HepG2 (cell line): ENCODE data around the gene OSGIN1. TPM values are rescaled to one million over a fixed set of nuclear protein-coding genes. Genes with fewer than 3 reads are reported as not detected.

Experiments used
- ADNP ChIP-seq: sonication (generic); formaldehyde crosslinking; IDR thresholded peaks from 2 replicates; pipeline ENCODE4 v1.4.0; 2020; ENCODE audit warnings: missing genetic modification reagents
- AKAP8 ChIP-seq: sonication (generic); formaldehyde crosslinking; IDR thresholded peaks from 2 replicates; pipeline ENCODE4 v1.5.1; 2020; ENCODE audit warnings: mild to moderate bottlenecking, missing genetic modification reagents
- ARID2 ChIP-seq: sonication (generic); formaldehyde crosslinking; IDR thresholded peaks from 2 replicates; pipeline ENCODE4 v1.8.1; 2022; ENCODE audit warnings: mild to moderate bottlenecking, missing genetic modification reagents, borderline replicate concordance
- ATF5 ChIP-seq: sonication (generic); formaldehyde crosslinking; IDR thresholded peaks from 2 replicates; pipeline ENCODE4 v1.4.0; 2020; ENCODE audit warnings: mild to moderate bottlenecking, low read depth, missing genetic modification reagents
- ATRX ChIP-seq: sonication (generic); formaldehyde crosslinking; IDR thresholded peaks from 2 replicates; pipeline ENCODE4 v1.4.0; 2020; ENCODE audit warnings: missing genetic modification reagents, borderline replicate concordance
- BRD4 ChIP-seq: sonication (generic); formaldehyde crosslinking; IDR thresholded peaks from 2 replicates; pipeline ENCODE4 v1.4.0; 2020; ENCODE audit warnings: missing genetic modification reagents
- HCFC1 ChIP-seq: fragments of 150-350 bp; IDR thresholded peaks from 2 replicates; pipeline ENCODE4 v1.6.1; 2014; ENCODE audit warnings: low read depth, low read length
- HDAC1 ChIP-seq: sonication (generic); formaldehyde crosslinking; IDR thresholded peaks from 2 replicates; pipeline ENCODE4 v1.5.1; 2020; ENCODE audit warnings: mild to moderate bottlenecking, missing genetic modification reagents
- HNRNPLL ChIP-seq: fragments of 200-400 bp; formaldehyde crosslinking; IDR thresholded peaks from 2 replicates; pipeline ENCODE4 v1.6.1; 2017; ENCODE audit warnings: mild to moderate bottlenecking, low read depth, low read length; ENCODE audit not compliant: poor library complexity, severe bottlenecking
- SALL1 ChIP-seq: sonication (generic); formaldehyde crosslinking; IDR thresholded peaks from 2 replicates; pipeline ENCODE4 v1.8.0; 2022; ENCODE audit warnings: mild to moderate bottlenecking, missing genetic modification reagents
- TCF12 ChIP-seq, 2 experiments: fragments of 450-650 bp in 1 of 2; sonication (generic) in 1 of 2; formaldehyde crosslinking in 1 of 2; IDR thresholded peaks; 2 replicates each; pipeline versions ENCODE4 v1.6.1 to v1.8.0; 2017 to 2022; ENCODE audit warnings: antibody characterized with exemption in 1 of 2, mild to moderate bottlenecking in 1 of 2, missing genetic modification reagents in 1 of 2, moderate library complexity in 1 of 2
- ZNF180 ChIP-seq: sonication (generic); formaldehyde crosslinking; IDR thresholded peaks from 2 replicates; pipeline ENCODE4 v1.4.0; 2020; ENCODE audit warnings: low read depth, missing genetic modification reagents, borderline replicate concordance
- ZNF207 ChIP-seq: fragments of 450-650 bp; IDR thresholded peaks from 2 replicates; pipeline ENCODE4 v1.6.1; 2016; ENCODE audit warnings: antibody characterized with exemption, borderline replicate concordance
- ZNF577 ChIP-seq: sonication (generic); formaldehyde crosslinking; IDR thresholded peaks from 2 replicates; pipeline ENCODE4 v1.4.0; 2020; ENCODE audit warnings: mild to moderate bottlenecking, low read depth, missing genetic modification reagents, borderline replicate concordance
- ZNF644 ChIP-seq: IDR thresholded peaks from 2 replicates; pipeline ENCODE4 v1.6.1; 2016; ENCODE audit warnings: low read depth
- ZNF713 ChIP-seq: sonication (generic); formaldehyde crosslinking; IDR thresholded peaks from 2 replicates; pipeline ENCODE4 v1.4.0; 2020; ENCODE audit warnings: mild to moderate bottlenecking, missing genetic modification reagents
- ZNF747 ChIP-seq: sonication (generic); formaldehyde crosslinking; IDR thresholded peaks from 2 replicates; pipeline ENCODE4 v1.8.1; 2023; ENCODE audit warnings: missing genetic modification reagents, mild to moderate bottlenecking, borderline replicate concordance
- ZNF766 ChIP-seq: sonication (generic); formaldehyde crosslinking; IDR thresholded peaks from 2 replicates; pipeline ENCODE4 v1.5.0; 2020; ENCODE audit warnings: missing genetic modification reagents, borderline replicate concordance
- ZNF781 ChIP-seq: sonication (generic); formaldehyde crosslinking; IDR thresholded peaks from 2 replicates; pipeline ENCODE4 v1.5.1; 2020; ENCODE audit warnings: borderline replicate concordance, mild to moderate bottlenecking, missing genetic modification reagents; ENCODE audit errors: not compliant biosample characterization
- ZSCAN30 ChIP-seq: sonication (generic); formaldehyde crosslinking; IDR thresholded peaks from 2 replicates; pipeline ENCODE4 v1.5.0; 2020; ENCODE audit warnings: mild to moderate bottlenecking, missing genetic modification reagents
- polyA plus RNA-seq, 8 experiments: library from polyadenylated mRNA; depleted of rRNA in 3 of 8; stranded (reverse) in 7 of 8; unstranded in 1 of 8; fragments of >200 nt; fragmentation: Illumina TruSeq in 4 of 8; extraction: Trizol in 4 of 8; gene quantifications; 2 replicates each; pipeline versions ENCODE4 v1.2.1 to v1.2.3, GENCODE V29; 2011 to 2016; ENCODE audit warnings: low read depth in 4 of 8, missing spikeins in 1 of 8, mixed read lengths in 1 of 8; ENCODE audit not compliant: insufficient read depth in 1 of 8
- total RNA-seq, 5 experiments: library from RNA; depleted of rRNA; stranded (reverse); fragments of >200 nt; fragmentation: Illumina TruSeq; extraction: Trizol; gene quantifications; 2 replicates each; pipeline ENCODE4 v1.2.3, GENCODE V29; 2016; ENCODE audit warnings: low read depth in 1 of 5
- TF ChIP-seq, protein P1 (sequence below): sonication (generic); formaldehyde crosslinking; IDR thresholded peaks from 2 replicates; pipeline ENCODE4 v1.4.0; 2020; ENCODE audit warnings: missing genetic modification reagents

OSGIN1 gene
- total and polyA plus RNA-seq, 2 of the 13 experiments (the other 11 are each of a cell fraction or from before 2014, with no cell fraction given): 20.5 to 27.1 TPM

DNA sequence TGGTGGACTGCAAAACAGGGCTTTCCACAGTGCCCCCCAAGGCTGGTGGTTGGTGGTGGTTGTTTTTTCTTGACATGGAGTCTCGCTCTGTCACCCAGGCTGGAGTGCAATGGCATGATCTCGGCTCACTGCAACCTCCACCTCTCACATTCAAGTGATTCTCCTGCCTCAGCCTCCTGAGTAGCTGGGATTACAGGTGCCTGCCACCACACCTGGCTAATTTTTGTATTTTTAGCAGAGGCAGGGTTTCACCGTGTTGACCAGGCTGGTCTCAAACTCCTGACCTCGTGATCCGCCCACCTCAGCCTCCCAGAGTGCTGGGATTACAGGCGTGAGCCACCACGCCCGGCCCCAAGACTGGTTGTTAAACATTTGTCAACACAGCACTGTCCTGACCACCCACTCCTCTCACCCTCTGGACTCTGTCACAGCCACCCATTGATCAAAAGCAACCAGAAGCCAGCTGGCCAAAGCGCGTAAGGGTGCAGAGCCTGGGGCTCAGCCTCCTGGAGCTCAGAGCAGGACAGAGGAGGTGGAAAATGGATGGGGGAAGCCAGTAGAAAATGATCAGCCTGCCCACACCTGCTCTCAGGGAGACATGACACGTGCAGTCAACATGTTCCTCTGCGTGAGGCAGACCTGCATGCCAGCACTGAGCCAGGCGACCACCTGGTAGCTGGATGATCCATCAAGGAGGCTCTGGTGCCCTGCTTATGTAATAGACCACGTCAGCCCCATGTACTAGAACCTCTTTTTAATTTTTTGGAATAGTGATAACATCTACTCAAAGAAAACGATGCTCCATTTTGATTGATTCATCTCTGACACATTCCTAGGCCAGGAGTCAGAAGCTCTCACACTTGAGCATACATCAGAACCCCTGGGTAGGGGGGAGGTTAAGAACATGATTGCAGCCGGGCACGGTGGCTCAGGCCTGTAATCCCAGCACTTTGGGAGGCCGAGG lies 14.8 kb upstream of the OSGIN1 start (continued):
- no peak for TF ChIP-seq BRD4 (CRISPR knock-in tag)
- TF ChIP-seq ZSCAN30 (CRISPR knock-in tag): no peak
- TF ChIP-seq TCF12 (IDR thresholded peaks at IDR 0.05): no peak
- TF ChIP-seq TCF12 (CRISPR knock-in tag; IDR thresholded peaks at IDR 0.05): no peak
- TF ChIP-seq ATF5: no peak
- TF ChIP-seq ZNF713 (CRISPR knock-in tag): no peak
- TF ChIP-seq ZNF766 (CRISPR knock-in tag): no peak
- TF ChIP-seq ARID2 (CRISPR knock-in tag): no peak
- no peak for TF ChIP-seq ZNF577 (CRISPR knock-in tag)
- no peak for TF ChIP-seq AKAP8 (CRISPR knock-in tag)
- TF ChIP-seq SALL1 (CRISPR knock-in tag): peak; percentile 70; the same call in 1 of the 2 replicates
- TF ChIP-seq, protein P1, sequence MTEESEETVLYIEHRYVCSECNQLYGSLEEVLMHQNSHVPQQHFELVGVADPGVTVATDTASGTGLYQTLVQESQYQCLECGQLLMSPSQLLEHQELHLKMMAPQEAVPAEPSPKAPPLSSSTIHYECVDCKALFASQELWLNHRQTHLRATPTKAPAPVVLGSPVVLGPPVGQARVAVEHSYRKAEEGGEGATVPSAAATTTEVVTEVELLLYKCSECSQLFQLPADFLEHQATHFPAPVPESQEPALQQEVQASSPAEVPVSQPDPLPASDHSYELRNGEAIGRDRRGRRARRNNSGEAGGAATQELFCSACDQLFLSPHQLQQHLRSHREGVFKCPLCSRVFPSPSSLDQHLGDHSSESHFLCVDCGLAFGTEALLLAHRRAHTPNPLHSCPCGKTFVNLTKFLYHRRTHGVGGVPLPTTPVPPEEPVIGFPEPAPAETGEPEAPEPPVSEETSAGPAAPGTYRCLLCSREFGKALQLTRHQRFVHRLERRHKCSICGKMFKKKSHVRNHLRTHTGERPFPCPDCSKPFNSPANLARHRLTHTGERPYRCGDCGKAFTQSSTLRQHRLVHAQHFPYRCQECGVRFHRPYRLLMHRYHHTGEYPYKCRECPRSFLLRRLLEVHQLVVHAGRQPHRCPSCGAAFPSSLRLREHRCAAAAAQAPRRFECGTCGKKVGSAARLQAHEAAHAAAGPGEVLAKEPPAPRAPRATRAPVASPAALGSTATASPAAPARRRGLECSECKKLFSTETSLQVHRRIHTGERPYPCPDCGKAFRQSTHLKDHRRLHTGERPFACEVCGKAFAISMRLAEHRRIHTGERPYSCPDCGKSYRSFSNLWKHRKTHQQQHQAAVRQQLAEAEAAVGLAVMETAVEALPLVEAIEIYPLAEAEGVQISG (CRISPR knock-in tag): peak; percentile 32; the same call in 1 of the 2 replicates
- TF ChIP-seq HCFC1: no peak
- no peak for TF ChIP-seq ZNF207
- TF ChIP-seq HNRNPLL: no peak
- TF ChIP-seq ADNP (CRISPR knock-in tag): 0 out of 2 replicates have a peak, but pooled peaks have one; percentile 65
- peak; percentile 53; the same call in 1 of the 2 replicates for TF ChIP-seq ZNF644 (CRISPR knock-in tag)
- no peak for TF ChIP-seq ATRX (CRISPR knock-in tag)
- peak; percentile 39 for TF ChIP-seq ZNF781
- TF ChIP-seq ZNF180 (CRISPR knock-in tag): no peak
- no peak for TF ChIP-seq ZNF747 (CRISPR knock-in tag)
- TF ChIP-seq HDAC1 (CRISPR knock-in tag): peak; percentile 58
